Caco-2 (cell line): ENCODE data around the gene CEP112. TPM values are rescaled to one million over a fixed set of nuclear protein-coding genes. Genes with fewer than 3 reads are reported as not detected.

Source experiments
- Bru-seq: library from RNA; stranded (reverse); fragments of 400-500 nt; gene quantifications from one replicate; lab custom pipeline; 2021; lab: Mats Ljungman, UMichigan
- BruChase-seq, 2 experiments: library from RNA; stranded (reverse); fragments of 400-500 nt; gene quantifications; one replicate each; lab custom pipeline; 2021; lab: Mats Ljungman, UMichigan
- BruUV-seq: library from RNA; stranded (reverse); fragments of 400-500 nt; replicated peaks from 2 replicates; lab custom pipeline; 2021; lab: Mats Ljungman, UMichigan
- CTCF ChIA-PET: fragments of 300-600 bp; sonication (Branson Sonifier 250); formaldehyde crosslinking; loops from one replicate; lab custom pipeline; 2022; ENCODE audit warnings: antibody characterized with exemption; lab: Charles Lee
- POLR2A ChIA-PET: fragments of 300-600 bp; sonication (Branson Sonifier 250); formaldehyde crosslinking; loops from one replicate; lab custom pipeline; 2022; ENCODE audit warnings: antibody characterized with exemption; lab: Charles Lee
- DNase-seq, 2 experiments: peaks; one replicate each; pipeline versions ENCODE4 v3.0.0 to v3.0.0-alpha.2; 2020 to 2022
- H3K27me3 ChIP-seq: replicated peaks from 2 replicates; pipeline ENCODE4 v1.6.0; 2011; ENCODE audit warnings: low read length; ENCODE audit not compliant: control insufficient read depth, insufficient read depth
- H3K36me3 ChIP-seq: 2 replicates; pipeline ENCODE4 v1.5.1; 2011; ENCODE audit warnings: low read length; ENCODE audit not compliant: control insufficient read depth, insufficient read depth
- H3K4me1 ChIP-seq: fragments of 250-450 bp; sonication (Bioruptor Pico); 2 replicates; pipeline ENCODE4 v1.5.1; 2020; ENCODE audit warnings: mild to moderate bottlenecking
- H3K4me3 ChIP-seq: 2 replicates; pipeline ENCODE4 v1.5.1; 2011; ENCODE audit warnings: low read depth, mild to moderate bottlenecking, control low read depth, low read length
- H3K9me3 ChIP-seq: fragments of 250-450 bp; sonication (Bioruptor Pico); 2 replicates; pipeline ENCODE4 v1.5.1; 2020; ENCODE audit warnings: mild to moderate bottlenecking, moderate library complexity
- H3K27ac Mint-ChIP-seq: one replicate; pipeline ENCODE4 v1.8.0; 2022; ENCODE audit warnings: mixed read lengths; ENCODE audit not compliant: unreplicated experiment
- H3K27me3 Mint-ChIP-seq: one replicate; pipeline ENCODE4 v1.8.0; 2022; ENCODE audit warnings: mixed read lengths; ENCODE audit not compliant: insufficient read depth, unreplicated experiment
- H3K36me3 Mint-ChIP-seq: one replicate; pipeline ENCODE4 v1.8.0; 2022; ENCODE audit warnings: mild to moderate bottlenecking, mixed read lengths; ENCODE audit not compliant: insufficient read depth, unreplicated experiment
- H3K4me1 Mint-ChIP-seq: one replicate; pipeline ENCODE4 v1.8.0; 2022; ENCODE audit warnings: low read depth, mixed read lengths; ENCODE audit not compliant: unreplicated experiment
- H3K4me3 Mint-ChIP-seq: one replicate; pipeline ENCODE4 v1.8.0; 2022; ENCODE audit warnings: mild to moderate bottlenecking, moderate library complexity, mixed read lengths; ENCODE audit not compliant: unreplicated experiment
- H3K9me3 Mint-ChIP-seq: one replicate; pipeline ENCODE4 v1.8.0; 2022; ENCODE audit warnings: mixed read lengths; ENCODE audit not compliant: unreplicated experiment
- CTCF ChIP-seq, 2 experiments: fragments of 200-600 bp in 1 of 2; IDR thresholded peaks; 1 replicate in 1 of 2; 2 replicates in 1 of 2; pipeline versions ENCODE4 v1.5.1 to v1.8.0; 2011 to 2022; ENCODE audit warnings: antibody characterized with exemption in 1 of 2, control low read depth in 1 of 2, inconsistent platforms in 1 of 2, low read depth in 1 of 2, low read length in 1 of 2, mild to moderate bottlenecking in 1 of 2, moderate library complexity in 1 of 2; ENCODE audit not compliant: insufficient read depth in 1 of 2, severe bottlenecking in 1 of 2, unreplicated experiment in 1 of 2
- intact Hi-C: fragments of 100-400 bp; cut with micrococcal nuclease; formaldehyde crosslinking; loops from one replicate; pipeline ENCODE4 v1.10.0; 2022; ENCODE audit not compliant: unreplicated experiment
- long read RNA-seq: library from polyadenylated mRNA; stranded (forward); transcript quantifications from one replicate; pipeline ENCODE4 v2.0.0, GENCODE V29; 2022
- total RNA-seq: library from RNA; stranded (reverse); gene quantifications from 2 replicates; pipeline ENCODE4 v1.2.3, GENCODE V29; 2022

Gene CEP112
- total RNA-seq (2.8 and 4.7 TPM in 2 replicates), Bru-seq, nascent RNA (percentile 34 among the genes with signal in this experiment), BruChase-seq, experiment 1, labeled RNA remaining after a 2-hour chase (percentile 33 among the genes with signal in this experiment), BruChase-seq, experiment 2, labeled RNA remaining after a 6-hour chase (percentile 30 among the genes with signal in this experiment)
- long read RNA-seq, partial matches to known transcripts: 0 of 3 reads
- long read RNA-seq, other reads (novel, unspliced or antisense): 3 of 3 reads

DNA sequence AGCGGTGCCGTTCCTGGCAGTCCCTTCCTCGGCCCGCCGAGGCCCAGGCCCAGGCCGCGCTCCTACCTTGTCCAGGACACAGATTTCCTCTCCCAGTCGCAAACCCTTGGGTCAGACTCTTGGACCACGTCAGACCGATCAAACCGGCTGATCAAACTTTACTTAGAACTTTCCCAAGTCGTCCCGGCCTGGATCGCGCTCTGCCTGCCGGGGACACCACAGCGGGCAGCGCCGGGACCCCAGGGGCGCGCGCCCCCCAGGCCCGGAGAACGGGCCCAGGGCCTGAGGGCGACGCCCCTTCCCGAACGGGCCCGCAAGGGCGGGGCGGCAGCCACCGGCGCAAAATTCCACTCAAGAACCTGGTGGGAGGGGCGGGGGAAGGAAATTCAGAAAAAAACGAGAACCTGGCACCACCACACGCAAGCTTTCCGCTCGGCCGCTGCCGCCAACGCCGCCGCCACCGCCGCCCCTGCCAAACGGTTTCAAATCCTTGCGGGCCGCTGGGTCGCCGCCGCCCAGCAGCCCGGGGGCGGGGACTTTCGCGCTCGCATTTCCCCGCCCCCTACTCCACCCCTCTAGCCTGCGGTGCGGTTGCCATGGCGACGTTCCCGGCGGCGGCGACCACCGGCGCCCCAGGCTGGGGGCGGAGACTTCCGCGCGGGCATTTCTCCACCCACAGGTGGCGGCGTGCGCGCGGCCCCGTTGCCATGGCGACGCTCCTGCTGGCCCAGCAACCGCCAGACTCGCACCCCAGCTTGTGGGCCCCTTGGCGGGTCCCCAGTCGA is at the start of gene CEP112:
TSS of gene CEP112 (minus strand) at position 541 of the 785 bp plus-strand sequence.
- BruUV-seq: no TSS peak
- peak; percentile 81 to 90 for DNase-seq
- H3K9me3 Mint-ChIP-seq: no peaks in the 10 kb centered on the region
- H3K4me1 Mint-ChIP-seq: no peaks in the 10 kb centered on the region
- no peak for TF ChIP-seq CTCF (IDR thresholded peaks at IDR 0.05; ENCODE audit: insufficient read depth in 1 of 2, low read depth in 1 of 2, low read length in 1 of 2, severe bottlenecking in 1 of 2, unreplicated experiment in 1 of 2)
- H3K4me1 ChIP-seq: peaks cover 10% of the 10 kb centered on the region; the same call in 1 of the 2 replicates
- H3K27ac Mint-ChIP-seq: peak within 1 kb of the TSS; percentile 53
- H3K36me3 ChIP-seq: no peaks in the 10 kb centered on the region
- peak within 1 kb of the TSS; percentile 72 for H3K4me3 Mint-ChIP-seq
- ChIA-PET POLR2A (interaction anchor here (0.6 kb wide), 1 partner anchor 274 kb away, joined by 3 read pairs; no protein-coding TSS in a partner anchor), CTCF (no interaction called here)
- H3K27me3 ChIP-seq: no peaks in the 10 kb centered on the region
- no peaks in the 10 kb centered on the region for H3K36me3 Mint-ChIP-seq
- no peaks in the 10 kb centered on the region for H3K27me3 Mint-ChIP-seq
- intact Hi-C loops: no loop called here
- H3K9me3 ChIP-seq: no peaks in the 10 kb centered on the region
- peak within 1 kb of the TSS; percentile 75 for H3K4me3 ChIP-seq

- Histone ChIP-seq H3K4me1 (peaks cover 6% of the 10 kb centered on the region; the same call in 1 of the 2 replicates), H3K36me3 (no peaks in the 10 kb centered on the region), H3K9me3 (no peaks in the 10 kb centered on the region), H3K27me3 (no peaks in the 10 kb centered on the region), H3K4me3 (no peak overlapping the region)
- Mint-ChIP-seq H3K36me3 (no peaks in the 10 kb centered on the region), H3K27ac (no peak overlapping the region), H3K9me3 (no peaks in the 10 kb centered on the region), H3K4me3 (no peak overlapping the region), H3K4me1 (peaks cover 7% of the 10 kb centered on the region), H3K27me3 (no peaks in the 10 kb centered on the region)
- no peak for TF ChIP-seq CTCF (IDR thresholded peaks at IDR 0.05; ENCODE audit: insufficient read depth in 1 of 2, low read depth in 1 of 2, low read length in 1 of 2, severe bottlenecking in 1 of 2, unreplicated experiment in 1 of 2)
- POLR2A ChIA-PET: no interaction called here
- DNase-seq: no peak
- intact Hi-C loops: no loop called here
- CTCF ChIA-PET: no interaction called here
- BruUV-seq: no TSS peak
Measured at GRCh38 chr17:66240630-66241029, 48.7 kb upstream of the CEP112 start.

DNA sequence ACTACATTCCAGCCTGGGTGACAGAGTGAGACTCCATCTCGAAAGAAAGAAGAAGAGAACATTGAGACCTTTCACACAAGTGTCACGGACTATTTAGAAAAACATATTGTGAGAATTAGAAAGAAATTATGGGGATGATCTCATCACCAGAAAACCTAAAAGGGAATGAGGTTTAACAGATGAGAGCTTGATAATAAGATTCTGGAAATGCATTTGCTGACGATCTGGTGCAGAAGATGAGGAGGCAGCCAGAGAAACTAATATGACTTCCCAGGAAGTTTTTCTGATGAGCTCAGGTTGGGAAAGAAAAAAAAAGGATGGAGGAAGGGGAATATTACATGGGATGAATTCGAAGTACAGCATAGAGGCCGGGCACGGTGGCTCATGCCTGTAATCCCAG is 48.1 kb upstream of the CEP112 start:
- ChIA-PET CTCF (interaction anchor here (0.6 kb wide), 1 partner anchor 175 kb away, joined by 3 read pairs; no protein-coding TSS in a partner anchor), POLR2A (no interaction called here)
- Mint-ChIP-seq H3K4me1 (peaks cover 7% of the 10 kb centered on the region), H3K36me3 (no peaks in the 10 kb centered on the region), H3K27ac (no peak overlapping the region), H3K9me3 (no peaks in the 10 kb centered on the region), H3K27me3 (no peaks in the 10 kb centered on the region), H3K4me3 (no peak overlapping the region)
- DNase-seq: no peak
- peaks cover 6% of the 10 kb centered on the region; the same call in 1 of the 2 replicates for H3K4me1 ChIP-seq
- no TSS peak for BruUV-seq
- TF ChIP-seq CTCF (IDR thresholded peaks at IDR 0.05; ENCODE audit: insufficient read depth in 1 of 2, low read depth in 1 of 2, low read length in 1 of 2, severe bottlenecking in 1 of 2, unreplicated experiment in 1 of 2): no peak
- no peaks in the 10 kb centered on the region for H3K27me3 ChIP-seq
- H3K36me3 ChIP-seq: no peaks in the 10 kb centered on the region
- no peaks in the 10 kb centered on the region for H3K9me3 ChIP-seq
- intact Hi-C loops: no loop called here
- H3K4me3 ChIP-seq: no peak overlapping the region
